Fibroblast of lung (primary cell): Measurements from ENCODE around the gene CALCB.

ENCODE experiments used
- CTCF ChIP-seq, 2 donors: IDR thresholded peaks in 1 of 2; conservative IDR thresholded peaks in 1 of 2; 1 replicate in 1 of 2; 2 replicates in 1 of 2; pipeline ENCODE4 v1.5.1; 2011 to 2012; ENCODE audit warnings: low read length in 2 of 2, control low read depth in 1 of 2, inconsistent platforms in 1 of 2, low read depth in 1 of 2, mild to moderate bottlenecking in 1 of 2
- EZH2 ChIP-seq: IDR thresholded peaks from 2 replicates; pipeline ENCODE4 v1.5.1; 2012; ENCODE audit warnings: low read length, control low read depth, mild to moderate bottlenecking; ENCODE audit errors: missing control alignments

- TF ChIP-seq CTCF (conservative IDR thresholded peaks at IDR 0.05 in 1 of 2, IDR thresholded peaks at IDR 0.05 in 1 of 2; ENCODE audit: low read depth in 1 of 2, low read length in 2 of 2) (no peak), EZH2 (no peak)
Measured at GRCh38 chr11:15045891-15046290, 27.5 kb upstream of the CALCB start.
